K562 (cell line): ENCODE measurements around the gene KHDC1. TPM values are rescaled to one million over a fixed set of nuclear protein-coding genes. Genes with fewer than 3 reads are reported as not detected.

Experiments
- ATAC-seq: fragments of 200-7000 bp; cut with Tn5 transposase; 3 replicates; pipeline ENCODE4 v1.9.1; 2020; ENCODE audit warnings: moderate library complexity
- BruUV-seq: library from RNA; stranded (reverse); fragments of 400-500 nt; replicated peaks from 2 replicates; lab custom pipeline; 2021; lab: Mats Ljungman, UMichigan
- CTCF ChIA-PET: fragments of 300-600 bp; formaldehyde crosslinking; extraction: SDS; loops from one replicate; lab custom pipeline; 2021; ENCODE audit warnings: low intra/inter-chr PET ratio; lab: Yijun Ruan, JAX
- POLR2A ChIA-PET: fragments of 300-600, 350-650 bp; sonication (Branson Sonifier 250); formaldehyde crosslinking; extraction: SDS; loops from one replicate; lab custom pipeline; 2021; ENCODE audit warnings: antibody characterized with exemption, inconsistent platforms; lab: Yijun Ruan, JAX
- DNase-seq, 4 experiments: peaks; one replicate each; pipeline versions ENCODE4 v3.0.0 to v3.0.0-alpha.2; 2011 to 2018; ENCODE audit warnings: low spot score in 3 of 4, mixed read lengths in 3 of 4; ENCODE audit errors: extremely low read depth in 1 of 4
- FAIRE-seq: peaks from 2 replicates; lab custom pipeline; 2011; peaks lifted over from hg19 to GRCh38; lab: Jason Lieb, UNC
- H2AFZ ChIP-seq: 2 replicates; pipeline ENCODE4 v1.6.0; 2011; ENCODE audit warnings: low read depth, low read length, control low read depth, inconsistent platforms
- H3K27ac ChIP-seq: fragments of 200-600 bp; 3 replicates; pipeline ENCODE4 v1.8.0; 2011; ENCODE audit warnings: low read depth, mild to moderate bottlenecking, control low read depth, inconsistent platforms, low read length, moderate library complexity, mixed read lengths; ENCODE audit errors: extremely low read depth
- H3K27me3 ChIP-seq, 2 experiments: fragments of 300-600 bp in 1 of 2; 2 replicates in 1 of 2; 3 replicates in 1 of 2; pipeline versions ENCODE4 v1.6.0 to v1.8.0; 2011; ENCODE audit warnings: inconsistent platforms in 2 of 2, low read length in 2 of 2, mild to moderate bottlenecking in 1 of 2, mixed read lengths in 1 of 2, moderate library complexity in 1 of 2; ENCODE audit not compliant: control insufficient read depth in 2 of 2, insufficient read depth in 2 of 2
- H3K36me3 ChIP-seq: fragments of 300-600 bp; 3 replicates; pipeline ENCODE4 v1.8.0; 2011; ENCODE audit warnings: mild to moderate bottlenecking, low read length, inconsistent platforms; ENCODE audit not compliant: control insufficient read depth, insufficient read depth
- H3K4me1 ChIP-seq, 2 experiments: fragments of 200-600 bp in 1 of 2; replicated peaks in 1 of 2; 2 replicates in 1 of 2; 3 replicates in 1 of 2; pipeline versions ENCODE4 v1.5.1 to v1.8.0; 2011; ENCODE audit warnings: inconsistent platforms in 2 of 2, low read length in 2 of 2, mild to moderate bottlenecking in 1 of 2, mixed read lengths in 1 of 2, moderate library complexity in 1 of 2; ENCODE audit not compliant: control insufficient read depth in 2 of 2, insufficient read depth in 2 of 2
- H3K4me2 ChIP-seq: 2 replicates; pipeline ENCODE4 v1.6.1; 2011; ENCODE audit warnings: low read length, control low read depth, inconsistent platforms, mixed read lengths; ENCODE audit not compliant: insufficient read depth
- H3K4me3 ChIP-seq: fragments of 200-600 bp; sonication (generic), shearing (Covaris generic); 2 replicates; pipeline ENCODE4 v1.5.1; 2016; ENCODE audit warnings: control low read depth, inconsistent platforms
- H3K79me2 ChIP-seq: fragments of 200-600 bp; 3 replicates; pipeline ENCODE4 v1.8.0; 2011; ENCODE audit warnings: low read length, inconsistent platforms; ENCODE audit not compliant: control insufficient read depth, insufficient read depth
- H3K9ac ChIP-seq, 2 experiments: 2 replicates each; pipeline versions ENCODE4 v1.6.0 to v1.6.1; 2011; ENCODE audit warnings: low read depth in 2 of 2, low read length in 2 of 2, control low read depth in 1 of 2, inconsistent platforms in 1 of 2, mild to moderate bottlenecking in 1 of 2, mixed read lengths in 1 of 2; ENCODE audit not compliant: insufficient read depth in 1 of 2
- H3K9me1 ChIP-seq: one replicate; pipeline ENCODE4 v1.6.0; 2011; ENCODE audit warnings: inconsistent platforms, mild to moderate bottlenecking, low read length, moderate library complexity; ENCODE audit not compliant: control insufficient read depth, insufficient read depth
- H3K9me3 ChIP-seq: replicated peaks from 2 replicates; pipeline ENCODE4 v1.5.1; 2011; ENCODE audit warnings: low read depth, low read length, inconsistent platforms; ENCODE audit not compliant: control insufficient read depth, insufficient read depth
- H4K20me1 ChIP-seq: replicated peaks from 2 replicates; pipeline ENCODE4 v1.6.1; 2011; ENCODE audit warnings: low read length, inconsistent platforms, mixed read lengths; ENCODE audit not compliant: control insufficient read depth, insufficient read depth
- CEBPB ChIP-seq: fragments of 450-650 bp; IDR thresholded peaks from 2 replicates; pipeline ENCODE4 v1.6.1; 2016; ENCODE audit warnings: missing genetic modification characterization, missing compliant biosample characterization
- CEBPG ChIP-seq, 3 experiments: fragments of 200-800 bp in 1 of 3; sonication (Bioruptor generic) in 1 of 3; sonication (generic) in 1 of 3; formaldehyde crosslinking in 1 of 3; IDR thresholded peaks in 2 of 3; conservative IDR thresholded peaks in 1 of 3; 2 replicates each; pipeline versions ENCODE4 v1.6.1 to v1.8.0; 2016 to 2022; ENCODE audit warnings: missing compliant biosample characterization in 2 of 3, missing genetic modification characterization in 2 of 3, mild to moderate bottlenecking in 1 of 3, missing genetic modification reagents in 1 of 3
- E2F6 ChIP-seq, 2 experiments: IDR thresholded peaks; 2 replicates each; pipeline ENCODE4 v1.6.1; 2011; ENCODE audit warnings: borderline replicate concordance in 1 of 2, control low read depth in 1 of 2, low read depth in 1 of 2, low read length in 1 of 2, mild to moderate bottlenecking in 1 of 2, mixed read lengths in 1 of 2, moderate library complexity in 1 of 2; ENCODE audit not compliant: insufficient read depth in 1 of 2, insufficient read length in 1 of 2, poor library complexity in 1 of 2, severe bottlenecking in 1 of 2; ENCODE audit errors: extremely low read depth in 1 of 2
- FOXJ2 ChIP-seq: fragments of 200-800 bp; sonication (Bioruptor generic); IDR thresholded peaks from 2 replicates; pipeline ENCODE4 v1.6.1; 2016; ENCODE audit warnings: missing genetic modification characterization, missing compliant biosample characterization
- HDGF ChIP-seq: fragments of 450-650 bp; IDR thresholded peaks from 2 replicates; pipeline ENCODE4 v1.6.1; 2016
- IFI16 ChIP-seq: fragments of 250-450 bp; sonication (Bioruptor Pico); IDR thresholded peaks from 2 replicates; pipeline ENCODE4 v2.1.2; 2022; ENCODE audit warnings: mild to moderate bottlenecking, inconsistent platforms
- MAFF ChIP-seq: IDR thresholded peaks from 2 replicates; pipeline ENCODE4 v1.6.1; 2012; ENCODE audit warnings: low read length, improper control_type of control experiment
- MECOM ChIP-seq: fragments of 250-450 bp; sonication (Bioruptor Pico); IDR thresholded peaks from 2 replicates; pipeline ENCODE4 v1.8.0; 2022; ENCODE audit warnings: inconsistent platforms
- PHF8 ChIP-seq: fragments of 200-600 bp; sonication (generic); IDR thresholded peaks from 2 replicates; pipeline ENCODE4 v1.6.1; 2012; ENCODE audit warnings: mixed run types, mild to moderate bottlenecking, inconsistent platforms, low read length, moderate library complexity, borderline replicate concordance
- ZFPM2 ChIP-seq: fragments of 250-450 bp; sonication (Bioruptor Pico); IDR thresholded peaks from 2 replicates; pipeline ENCODE4 v1.5.1; 2022; ENCODE audit warnings: mild to moderate bottlenecking
- WGBS: fragments of 100-300 bp; shearing (Covaris generic); methylation state at CpG from one replicate; pipeline ENCODE4 v1.1.6; 2016; ENCODE audit warnings: low coverage, mixed read lengths; ENCODE audit not compliant: insufficient coverage; ENCODE audit errors: missing lambda C conversion rate; 5-methylcytosine and 5-hydroxymethylcytosine counted together
- in situ Hi-C: fragments of 300-500 bp; cut with MboI; formaldehyde crosslinking; loops from 4 replicates; pipeline ENCODE4 v1.15.0; 2018; ENCODE audit warnings: inconsistent platforms, mixed read lengths
- intact Hi-C: fragments of 100-400 bp; cut with micrococcal nuclease; formaldehyde crosslinking; loops from 2 replicates; pipeline ENCODE4 v1.14.2; 2022
- polyA plus RNA-seq, 8 experiments: library from polyadenylated mRNA; depleted of rRNA in 4 of 8; stranded (reverse) in 5 of 8; unstranded in 3 of 8; fragments of >200 nt; fragmentation: Nextera tagmentation in 2 of 8; fragmentation: Illumina TruSeq in 1 of 8; extraction: Ambion mirVana in 2 of 8; extraction: Trizol in 1 of 8; gene quantifications; 2 replicates each; pipeline versions ENCODE4 v1.2.1 to v1.2.3, GENCODE V29; 2011 to 2014; ENCODE audit warnings: inconsistent platforms in 1 of 8, missing spikeins in 1 of 8
- total RNA-seq, 7 experiments: library from RNA; depleted of rRNA in 6 of 7; stranded (reverse); fragments of >200 nt in 6 of 7; fragmentation: Illumina TruSeq in 2 of 7; extraction: Trizol in 2 of 7; gene quantifications; 2 replicates each; pipeline versions ENCODE4 v1.2.1 to v1.2.3, GENCODE V29; 2011 to 2021; ENCODE audit warnings: low replicate concordance in 1 of 7

KHDC1 gene
- total and polyA plus RNA-seq, 9 of the 15 experiments (the other 6 are each of a cell fraction or from before 2014, with no cell fraction given), result 2.5 to 19.5 (median 8.0) TPM

GRCh38 chr6:73203098-73203497 lies 59.9 kb downstream of the KHDC1 start:
- no peak for ATAC-seq
- CTCF ChIA-PET, result no interaction called here
- Histone ChIP-seq H3K9me1 (no peaks in the 10 kb centered on the region), H3K9ac (no peak overlapping the region), H3K4me1 (peaks cover 0 to 4% of the 10 kb centered on the region in 2 experiments; a peak in 1 of 5 replicates), H4K20me1 (no peaks in the 10 kb centered on the region), H3K36me3 (no peaks in the 10 kb centered on the region)
- WGBS, result 6% methylated on average over 1 of the region's 1 CpG
- no peak for DNase-seq
- POLR2A ChIA-PET, result no interaction called here
- no peak for FAIRE-seq
- intact Hi-C loops (no loop called here), in situ Hi-C loops (no loop called here)
- no TSS peak for BruUV-seq
- TF ChIP-seq MAFF, result no peak
- TF ChIP-seq CEBPG (CRISPR knock-in tag; IDR thresholded peaks at IDR 0.05), result no peak
- peak; percentile 47 to 59; a peak in 2 of 4 replicates for TF ChIP-seq CEBPG (tag; conservative IDR thresholded peaks at IDR 0.05 in 1 of 2, IDR thresholded peaks at IDR 0.05 in 1 of 2)
- TF ChIP-seq MECOM (CRISPR knock-in tag), result no peak
- no peak for TF ChIP-seq IFI16 (CRISPR knock-in tag)
- TF ChIP-seq PHF8, result no peak
- peak; percentile 40; the same call in 1 of the 2 replicates for TF ChIP-seq CEBPB (tag)
- no peak for TF ChIP-seq HDGF
- no peak for TF ChIP-seq E2F6 (IDR thresholded peaks at IDR 0.05; ENCODE audit: borderline replicate concordance in 1 of 2, extremely low read depth in 1 of 2, insufficient read depth in 1 of 2, insufficient read length in 1 of 2, low read depth in 1 of 2, low read length in 1 of 2, poor library complexity in 1 of 2, severe bottlenecking in 1 of 2)
- no peak for TF ChIP-seq ZFPM2 (CRISPR knock-in tag)
- no peak for TF ChIP-seq FOXJ2 (tag)
- TF ChIP-seq, all 486 proteins: peak for 2
- Histone ChIP-seq H3K4me2 (no peak overlapping the region), H3K27ac (no peak overlapping the region), H3K79me2 (no peaks in the 10 kb centered on the region), H3K9me3 (no peaks in the 10 kb centered on the region), H2AFZ (no peak overlapping the region), H3K27me3 (peaks cover 7 to 11% of the 10 kb centered on the region in 2 experiments; a peak in 2 of 5 replicates), H3K4me3 (no peak overlapping the region)
